ENCODE measurements around the gene IDI2.

GRCh38 chr10:970311-971149 is 55.1 kb downstream of the IDI2 start:
- TF ChIP-seq CTCF (IDR thresholded peaks at IDR 0.05) (no peak), POLR2A (IDR thresholded peaks at IDR 0.05; ENCODE audit: low read depth) (no peak)
